ENCODE measurements around the gene OSBPL6. TPM values are rescaled to one million over a fixed set of nuclear protein-coding genes. Genes with fewer than 3 reads are reported as not detected.

Gene OSBPL6
- total and polyA plus RNA-seq, 9 of the 15 experiments (the other 6 are each of a cell fraction or from before 2014, with no cell fraction given), result 3.4 to 12.7 (median 9.3) TPM

DNA sequence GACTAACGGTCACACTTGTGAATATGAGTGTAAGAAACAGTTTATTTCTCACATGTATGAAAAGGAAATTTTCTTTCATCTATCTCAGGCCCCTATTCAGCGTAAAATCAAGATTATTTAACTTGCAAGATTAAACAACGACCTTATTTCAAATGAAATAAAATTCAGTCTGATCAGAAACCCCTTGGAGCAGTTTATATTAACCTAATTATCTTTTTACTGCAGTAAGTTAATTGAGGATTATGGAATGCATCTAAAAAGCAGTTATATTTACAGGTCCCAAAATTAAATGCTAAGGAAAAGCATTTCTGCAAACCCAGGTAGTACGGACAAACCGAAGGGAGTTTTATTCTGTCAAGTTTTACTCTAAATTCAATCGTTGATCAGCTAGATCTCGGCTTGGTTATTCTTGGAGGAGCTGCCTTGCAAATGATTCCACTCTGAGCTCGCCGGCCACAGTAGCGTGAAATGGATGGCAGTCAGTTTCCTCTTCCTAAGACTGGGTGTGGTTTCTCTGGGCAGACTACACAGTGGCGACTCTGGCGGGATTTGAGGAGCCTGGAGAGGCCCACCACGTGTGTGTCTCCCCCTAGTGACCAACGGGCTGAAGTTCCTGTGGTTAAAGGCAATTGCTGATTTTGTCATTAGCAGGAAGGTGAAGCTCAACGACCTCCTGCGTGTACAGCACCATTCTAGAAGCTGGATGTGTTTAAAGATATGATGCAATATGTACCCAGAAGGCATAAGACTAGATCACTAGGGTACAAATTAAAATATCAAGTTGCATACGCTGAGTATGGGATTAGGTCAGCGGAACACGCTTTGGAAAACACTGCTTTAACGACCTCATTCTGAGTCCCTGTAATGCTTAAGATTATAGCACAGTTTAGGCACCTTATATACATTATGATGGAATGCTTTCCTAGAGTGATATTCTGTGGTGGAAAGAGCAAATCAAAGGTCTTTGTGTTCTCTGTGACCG, 220.2 kb downstream of the OSBPL6 start (continued):
- TF ChIP-seq, protein P1, sequence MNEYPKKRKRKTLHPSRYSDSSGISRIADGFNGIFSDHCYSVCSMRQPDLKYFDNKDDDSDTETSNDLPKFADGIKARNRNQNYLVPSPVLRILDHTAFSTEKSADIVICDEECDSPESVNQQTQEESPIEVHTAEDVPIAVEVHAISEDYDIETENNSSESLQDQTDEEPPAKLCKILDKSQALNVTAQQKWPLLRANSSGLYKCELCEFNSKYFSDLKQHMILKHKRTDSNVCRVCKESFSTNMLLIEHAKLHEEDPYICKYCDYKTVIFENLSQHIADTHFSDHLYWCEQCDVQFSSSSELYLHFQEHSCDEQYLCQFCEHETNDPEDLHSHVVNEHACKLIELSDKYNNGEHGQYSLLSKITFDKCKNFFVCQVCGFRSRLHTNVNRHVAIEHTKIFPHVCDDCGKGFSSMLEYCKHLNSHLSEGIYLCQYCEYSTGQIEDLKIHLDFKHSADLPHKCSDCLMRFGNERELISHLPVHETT (CRISPR knock-in tag; conservative IDR thresholded peaks at IDR 0.05 in 1 of 2, IDR thresholded peaks at IDR 0.05 in 1 of 2), result peak in 1 of 2 experiments; percentile 60; a peak in 1 of 4 replicates
- TF ChIP-seq TCF7 (IDR thresholded peaks at IDR 0.05; ENCODE audit: borderline replicate concordance) (0 out of 2 replicates have a peak, but pooled peaks have one; percentile 71), SOX6 (IDR thresholded peaks at IDR 0.05) (peak; percentile 77), HNRNPLL (IDR thresholded peaks at IDR 0.05; ENCODE audit: low read depth, low read length, poor library complexity, severe bottlenecking) (no peak), RAD51 (IDR thresholded peaks at IDR 0.05; ENCODE audit: borderline replicate concordance, low read depth) (no peak), PTRF (tag; IDR thresholded peaks at IDR 0.05) (no peak), PTBP1 (IDR thresholded peaks at IDR 0.05; ENCODE audit: low read depth, low read length) (no peak), CHD4 (IDR thresholded peaks at IDR 0.05; ENCODE audit: insufficient read depth, insufficient replicate concordance, low read depth, low read length, poor library complexity, severe bottlenecking) (no peak), SAFB2 (IDR thresholded peaks at IDR 0.05; ENCODE audit: borderline replicate concordance, low read depth, low read length, severe bottlenecking) (no peak), DMBX1 (CRISPR knock-in tag; IDR thresholded peaks at IDR 0.05; ENCODE audit: borderline replicate concordance) (0 out of 2 replicates have a peak, but pooled peaks have one; percentile 29), ZNF124 (CRISPR knock-in tag; IDR thresholded peaks at IDR 0.05) (no peak), FIP1L1 (IDR thresholded peaks at IDR 0.05; ENCODE audit: low read depth, low read length, poor library complexity, severe bottlenecking) (no peak)
- TF ChIP-seq, protein P2, sequence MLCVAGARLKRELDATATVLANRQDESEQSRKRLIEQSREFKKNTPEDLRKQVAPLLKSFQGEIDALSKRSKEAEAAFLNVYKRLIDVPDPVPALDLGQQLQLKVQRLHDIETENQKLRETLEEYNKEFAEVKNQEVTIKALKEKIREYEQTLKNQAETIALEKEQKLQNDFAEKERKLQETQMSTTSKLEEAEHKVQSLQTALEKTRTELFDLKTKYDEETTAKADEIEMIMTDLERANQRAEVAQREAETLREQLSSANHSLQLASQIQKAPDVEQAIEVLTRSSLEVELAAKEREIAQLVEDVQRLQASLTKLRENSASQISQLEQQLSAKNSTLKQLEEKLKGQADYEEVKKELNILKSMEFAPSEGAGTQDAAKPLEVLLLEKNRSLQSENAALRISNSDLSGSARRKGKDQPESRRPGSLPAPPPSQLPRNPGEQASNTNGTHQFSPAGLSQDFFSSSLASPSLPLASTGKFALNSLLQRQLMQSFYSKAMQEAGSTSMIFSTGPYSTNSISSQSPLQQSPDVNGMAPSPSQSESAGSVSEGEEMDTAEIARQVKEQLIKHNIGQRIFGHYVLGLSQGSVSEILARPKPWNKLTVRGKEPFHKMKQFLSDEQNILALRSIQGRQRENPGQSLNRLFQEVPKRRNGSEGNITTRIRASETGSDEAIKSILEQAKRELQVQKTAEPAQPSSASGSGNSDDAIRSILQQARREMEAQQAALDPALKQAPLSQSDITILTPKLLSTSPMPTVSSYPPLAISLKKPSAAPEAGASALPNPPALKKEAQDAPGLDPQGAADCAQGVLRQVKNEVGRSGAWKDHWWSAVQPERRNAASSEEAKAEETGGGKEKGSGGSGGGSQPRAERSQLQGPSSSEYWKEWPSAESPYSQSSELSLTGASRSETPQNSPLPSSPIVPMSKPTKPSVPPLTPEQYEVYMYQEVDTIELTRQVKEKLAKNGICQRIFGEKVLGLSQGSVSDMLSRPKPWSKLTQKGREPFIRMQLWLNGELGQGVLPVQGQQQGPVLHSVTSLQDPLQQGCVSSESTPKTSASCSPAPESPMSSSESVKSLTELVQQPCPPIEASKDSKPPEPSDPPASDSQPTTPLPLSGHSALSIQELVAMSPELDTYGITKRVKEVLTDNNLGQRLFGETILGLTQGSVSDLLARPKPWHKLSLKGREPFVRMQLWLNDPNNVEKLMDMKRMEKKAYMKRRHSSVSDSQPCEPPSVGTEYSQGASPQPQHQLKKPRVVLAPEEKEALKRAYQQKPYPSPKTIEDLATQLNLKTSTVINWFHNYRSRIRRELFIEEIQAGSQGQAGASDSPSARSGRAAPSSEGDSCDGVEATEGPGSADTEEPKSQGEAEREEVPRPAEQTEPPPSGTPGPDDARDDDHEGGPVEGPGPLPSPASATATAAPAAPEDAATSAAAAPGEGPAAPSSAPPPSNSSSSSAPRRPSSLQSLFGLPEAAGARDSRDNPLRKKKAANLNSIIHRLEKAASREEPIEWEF (CRISPR knock-in tag; IDR thresholded peaks at IDR 0.05), result peak; percentile 84
- TF ChIP-seq, protein P3, sequence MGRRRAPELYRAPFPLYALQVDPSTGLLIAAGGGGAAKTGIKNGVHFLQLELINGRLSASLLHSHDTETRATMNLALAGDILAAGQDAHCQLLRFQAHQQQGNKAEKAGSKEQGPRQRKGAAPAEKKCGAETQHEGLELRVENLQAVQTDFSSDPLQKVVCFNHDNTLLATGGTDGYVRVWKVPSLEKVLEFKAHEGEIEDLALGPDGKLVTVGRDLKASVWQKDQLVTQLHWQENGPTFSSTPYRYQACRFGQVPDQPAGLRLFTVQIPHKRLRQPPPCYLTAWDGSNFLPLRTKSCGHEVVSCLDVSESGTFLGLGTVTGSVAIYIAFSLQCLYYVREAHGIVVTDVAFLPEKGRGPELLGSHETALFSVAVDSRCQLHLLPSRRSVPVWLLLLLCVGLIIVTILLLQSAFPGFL (CRISPR knock-in tag; IDR thresholded peaks at IDR 0.05), result no peak; the same call in 1 of the 2 replicates
- TF ChIP-seq, protein P4, sequence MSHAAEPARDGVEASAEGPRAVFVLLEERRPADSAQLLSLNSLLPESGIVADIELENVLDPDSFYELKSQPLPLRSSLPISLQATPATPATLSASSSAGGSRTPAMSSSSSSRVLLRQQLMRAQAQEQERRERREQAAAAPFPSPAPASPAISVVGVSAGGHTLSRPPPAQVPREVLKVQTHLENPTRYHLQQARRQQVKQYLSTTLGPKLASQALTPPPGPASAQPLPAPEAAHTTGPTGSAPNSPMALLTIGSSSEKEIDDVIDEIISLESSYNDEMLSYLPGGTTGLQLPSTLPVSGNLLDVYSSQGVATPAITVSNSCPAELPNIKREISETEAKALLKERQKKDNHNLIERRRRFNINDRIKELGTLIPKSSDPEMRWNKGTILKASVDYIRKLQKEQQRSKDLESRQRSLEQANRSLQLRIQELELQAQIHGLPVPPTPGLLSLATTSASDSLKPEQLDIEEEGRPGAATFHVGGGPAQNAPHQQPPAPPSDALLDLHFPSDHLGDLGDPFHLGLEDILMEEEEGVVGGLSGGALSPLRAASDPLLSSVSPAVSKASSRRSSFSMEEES (CRISPR knock-in tag; IDR thresholded peaks at IDR 0.05), result no peak; the same call in 1 of the 2 replicates
